Measurements from ENCODE around the gene WDR82.
A peak's percentile ranks its signal among the peaks of the same experiment; 100 is the strongest.

Gene WDR82

GRCh38 chr3:52221141-52221562, 57.3 kb downstream of the WDR82 start:
- H3K4me3 ChIP-seq (ENCODE audit: low read depth, low read length), result no peak overlapping the region
- no peak for DNase-seq (ENCODE audit: low read depth)
- no peak for TF ChIP-seq POLR2A (IDR thresholded peaks at IDR 0.05; ENCODE audit: extremely low read depth, insufficient read length)
- no peak for TF ChIP-seq MYC (IDR thresholded peaks at IDR 0.05; ENCODE audit: low read depth, low read length)
- TF ChIP-seq MAX (IDR thresholded peaks at IDR 0.05; ENCODE audit: low read depth, low read length), result no peak
- TF ChIP-seq CTCF (IDR thresholded peaks at IDR 0.05; ENCODE audit: low read depth, low read length), result no peak

GRCh38 chr3:52220380-52221026, 57.9 kb downstream of the WDR82 start:
- DNase-seq (ENCODE audit: low read depth), result peak; percentile 88
- peak; percentile 91 for TF ChIP-seq CTCF (IDR thresholded peaks at IDR 0.05; ENCODE audit: low read depth, low read length)
- TF ChIP-seq MYC (IDR thresholded peaks at IDR 0.05; ENCODE audit: low read depth, low read length), result peak; percentile 40; the same call in 1 of the 2 replicates
- no peak for TF ChIP-seq POLR2A (IDR thresholded peaks at IDR 0.05; ENCODE audit: extremely low read depth, insufficient read length)
- peak; percentile 54 for TF ChIP-seq MAX (IDR thresholded peaks at IDR 0.05; ENCODE audit: low read depth, low read length)
- no peak overlapping the region for H3K4me3 ChIP-seq (ENCODE audit: low read depth, low read length)

GRCh38 chr3:52218937-52219650, 59.4 kb downstream of the WDR82 start:
- no peak for DNase-seq (ENCODE audit: low read depth)
- TF ChIP-seq POLR2A (IDR thresholded peaks at IDR 0.05; ENCODE audit: extremely low read depth, insufficient read length) (no peak), CTCF (IDR thresholded peaks at IDR 0.05; ENCODE audit: low read depth, low read length) (no peak), MYC (IDR thresholded peaks at IDR 0.05; ENCODE audit: low read depth, low read length) (no peak), MAX (IDR thresholded peaks at IDR 0.05; ENCODE audit: low read depth, low read length) (no peak)

GRCh38 chr3:52218454-52218853, 60.0 kb downstream of the WDR82 start:
- TF ChIP-seq CTCF (IDR thresholded peaks at IDR 0.05; ENCODE audit: low read depth, low read length) (no peak), MAX (IDR thresholded peaks at IDR 0.05; ENCODE audit: low read depth, low read length) (no peak), POLR2A (IDR thresholded peaks at IDR 0.05; ENCODE audit: extremely low read depth, insufficient read length) (no peak), MYC (IDR thresholded peaks at IDR 0.05; ENCODE audit: low read depth, low read length) (no peak)
- H3K4me3 ChIP-seq (ENCODE audit: low read depth, low read length), result no peak overlapping the region
- DNase-seq (ENCODE audit: low read depth), result peak; percentile 47

More at GRCh38 chr3:52218937-52219650, 59.4 kb downstream of the WDR82 start:
- no peak overlapping the region for H3K4me3 ChIP-seq (ENCODE audit: low read depth, low read length)

GRCh38 chr3:52218026-52218425, 60.4 kb downstream of the WDR82 start:
- no peak for DNase-seq (ENCODE audit: low read depth)
- no peak overlapping the region for H3K4me3 ChIP-seq (ENCODE audit: low read depth, low read length)
- TF ChIP-seq MAX (IDR thresholded peaks at IDR 0.05; ENCODE audit: low read depth, low read length) (0 out of 2 replicates have a peak, but pooled peaks have one; percentile 19), POLR2A (IDR thresholded peaks at IDR 0.05; ENCODE audit: extremely low read depth, insufficient read length) (no peak)

- DNase-seq (ENCODE audit: low read depth), result no peak
- TF ChIP-seq MYC (IDR thresholded peaks at IDR 0.05; ENCODE audit: low read depth, low read length), result no peak
- H3K4me3 ChIP-seq (ENCODE audit: low read depth, low read length), result no peak overlapping the region
These were observed 61.0 kb downstream of the WDR82 start for GRCh38 chr3:52217409-52217805.
